ENCODE results near the gene TSC22D1.
"Not testable (repeated sequence)": the region's sequence is repeated elsewhere in the genome, so short reads cannot be mapped to it uniquely, and the experiment has no call there.

The TSC22D1 gene

GRCh38 chr13:44506251-44506650 is 69.9 kb downstream of the TSC22D1 start:
- no peak for DNase-seq (ENCODE audit: low read depth in 2 of 2)

GRCh38 chr13:44504116-44504515 is 72.0 kb downstream of the TSC22D1 start:
- no peak for DNase-seq (ENCODE audit: low read depth in 2 of 2)

GRCh38 chr13:44498969-44499368 is 77.2 kb downstream of the TSC22D1 start:
- DNase-seq (ENCODE audit: low read depth in 2 of 2) = no peak

GRCh38 chr13:44498502-44498901 is 77.6 kb downstream of the TSC22D1 start:
- no peak for DNase-seq (ENCODE audit: low read depth in 2 of 2)

GRCh38 chr13:44497801-44498200 is 78.3 kb downstream of the TSC22D1 start:
- no peak for DNase-seq (ENCODE audit: low read depth in 2 of 2)

GRCh38 chr13:44493213-44493812 is 82.8 kb downstream of the TSC22D1 start:
- DNase-seq (ENCODE audit: low read depth in 2 of 2) = no peak

- no peak for DNase-seq (ENCODE audit: low read depth in 2 of 2)
Observed at GRCh38 chr13:44489751-44490150, 86.4 kb downstream of the TSC22D1 start.

GRCh38 chr13:44487989-44488388 is 88.1 kb downstream of the TSC22D1 start:
- DNase-seq (ENCODE audit: low read depth in 2 of 2) = no peak

- no peak for DNase-seq (ENCODE audit: low read depth in 2 of 2)
Observed at GRCh38 chr13:44484562-44485138, 91.5 kb downstream of the TSC22D1 start.

- DNase-seq (ENCODE audit: low read depth in 2 of 2) = no peak
Observed at GRCh38 chr13:44474122-44474910, 101.8 kb downstream of the TSC22D1 start.

- no peak for DNase-seq (ENCODE audit: low read depth in 2 of 2)
Observed at GRCh38 chr13:44471686-44472085, 104.4 kb downstream of the TSC22D1 start.

GRCh38 chr13:44470638-44471562 is 105.2 kb downstream of the TSC22D1 start:
- DNase-seq (ENCODE audit: low read depth in 2 of 2) = no peak

GRCh38 chr13:44468874-44469273 is 107.3 kb downstream of the TSC22D1 start:
- DNase-seq (ENCODE audit: low read depth in 2 of 2) = no peak

GRCh38 chr13:44465318-44465717 is 110.8 kb downstream of the TSC22D1 start:
- DNase-seq (ENCODE audit: low read depth in 2 of 2) = no peak

- no peak for DNase-seq (ENCODE audit: low read depth in 2 of 2)
Observed at GRCh38 chr13:44464471-44464870, 111.7 kb downstream of the TSC22D1 start.

GRCh38 chr13:44463759-44464158 is 112.4 kb downstream of the TSC22D1 start:
- DNase-seq (ENCODE audit: low read depth in 2 of 2) = no peak

GRCh38 chr13:44459674-44460073 is 116.5 kb downstream of the TSC22D1 start:
- DNase-seq (ENCODE audit: low read depth in 2 of 2) = no peak

GRCh38 chr13:44458313-44458975 is 117.7 kb downstream of the TSC22D1 start:
- no peak for DNase-seq (ENCODE audit: low read depth in 2 of 2)

- DNase-seq (ENCODE audit: low read depth in 2 of 2) = not testable (repeated sequence)
Observed at GRCh38 chr13:44456212-44456611, 119.9 kb downstream of the TSC22D1 start.

GRCh38 chr13:44455769-44456168 is 120.4 kb downstream of the TSC22D1 start:
- no peak for DNase-seq (ENCODE audit: low read depth in 2 of 2)

GRCh38 chr13:44453881-44454280 is 122.2 kb downstream of the TSC22D1 start:
- DNase-seq (ENCODE audit: low read depth in 2 of 2) = no peak
